H9 (cell line): ENCODE measurements around the gene PARD3. TPM values are rescaled to one million over a fixed set of nuclear protein-coding genes. Genes with fewer than 3 reads are reported as not detected.

Experiments
- DNase-seq: peaks from one replicate; pipeline ENCODE4 v3.0.0-alpha.2; 2017
- H2AFZ ChIP-seq: one replicate; pipeline ENCODE4 v1.6.1; 2013; ENCODE audit warnings: mild to moderate bottlenecking, low read length, control low read depth, moderate library complexity
- H2AK5ac ChIP-seq: 2 replicates; pipeline ENCODE4 v1.6.1; 2013; ENCODE audit warnings: low read length, control low read depth, mixed read lengths; ENCODE audit not compliant: insufficient read length
- H2BK120ac ChIP-seq: one replicate; pipeline ENCODE4 v1.6.1; 2013; ENCODE audit warnings: low read depth, mild to moderate bottlenecking, low read length, control low read depth, inconsistent platforms; ENCODE audit not compliant: poor library complexity, severe bottlenecking
- H2BK12ac ChIP-seq: 2 replicates; pipeline ENCODE4 v1.6.1; 2013; ENCODE audit warnings: low read length, control low read depth, mixed read lengths, low read depth; ENCODE audit not compliant: insufficient read length
- H2BK15ac ChIP-seq: 2 replicates; pipeline ENCODE4 v1.6.1; 2013; ENCODE audit warnings: low read depth, low read length, control low read depth
- H2BK20ac ChIP-seq: one replicate; pipeline ENCODE4 v1.6.1; 2013; ENCODE audit warnings: low read depth, mild to moderate bottlenecking, low read length, control low read depth, inconsistent platforms; ENCODE audit not compliant: poor library complexity, severe bottlenecking
- H2BK5ac ChIP-seq: 2 replicates; pipeline ENCODE4 v1.6.1; 2013; ENCODE audit warnings: low read length, control low read depth, mixed read lengths; ENCODE audit not compliant: insufficient read length
- H3K14ac ChIP-seq: 2 replicates; pipeline ENCODE4 v1.6.1; 2013; ENCODE audit warnings: low read length, control low read depth; ENCODE audit not compliant: insufficient read depth
- H3K18ac ChIP-seq: 2 replicates; pipeline ENCODE4 v1.6.1; 2013; ENCODE audit warnings: low read depth, mild to moderate bottlenecking, mixed read lengths, low read length, control low read depth; ENCODE audit not compliant: insufficient read length
- H3K23ac ChIP-seq: 2 replicates; pipeline ENCODE4 v1.6.1; 2013; ENCODE audit warnings: low read length, control low read depth, mixed read lengths, low read depth; ENCODE audit not compliant: insufficient read length
- H3K23me2 ChIP-seq: 2 replicates; pipeline ENCODE4 v1.6.1; 2013; ENCODE audit warnings: low read depth, mild to moderate bottlenecking, mixed read lengths, low read length, control low read depth; ENCODE audit not compliant: insufficient read length, poor library complexity, severe bottlenecking
- H3K27ac ChIP-seq: 2 replicates; pipeline ENCODE4 v1.5.1; 2013; ENCODE audit warnings: low read length, control low read depth, mixed read lengths, low read depth; ENCODE audit not compliant: insufficient read length
- H3K27me3 ChIP-seq: 2 replicates; pipeline ENCODE4 v1.6.1; 2013; ENCODE audit warnings: low read length, control low read depth, inconsistent platforms; ENCODE audit not compliant: insufficient read depth
- H3K4ac ChIP-seq: 2 replicates; pipeline ENCODE4 v1.6.1; 2013; ENCODE audit warnings: low read depth, mild to moderate bottlenecking, control low read depth, inconsistent platforms, low read length, moderate library complexity
- H3K4me1 ChIP-seq: 2 replicates; pipeline ENCODE4 v1.6.1; 2013; ENCODE audit warnings: low read length, control low read depth, inconsistent platforms; ENCODE audit not compliant: insufficient read depth
- H3K4me2 ChIP-seq: 2 replicates; pipeline ENCODE4 v1.6.1; 2013; ENCODE audit warnings: low read length, control low read depth, mixed read lengths; ENCODE audit not compliant: insufficient read length, insufficient read depth
- H3K56ac ChIP-seq: 2 replicates; pipeline ENCODE4 v1.6.1; 2013; ENCODE audit warnings: low read depth, mild to moderate bottlenecking, mixed read lengths, low read length, control low read depth; ENCODE audit not compliant: insufficient read length
- H3K79me1 ChIP-seq: 2 replicates; pipeline ENCODE4 v1.6.1; 2013; ENCODE audit warnings: low read depth, mild to moderate bottlenecking, moderate library complexity, low read length, control low read depth, inconsistent platforms; ENCODE audit not compliant: insufficient read depth, poor library complexity, severe bottlenecking
- H3K79me2 ChIP-seq: 2 replicates; pipeline ENCODE4 v1.6.1; 2013; ENCODE audit warnings: low read length, control low read depth, inconsistent platforms; ENCODE audit not compliant: insufficient read depth
- H3K9ac ChIP-seq: 2 replicates; pipeline ENCODE4 v1.6.1; 2013; ENCODE audit warnings: low read length, control low read depth, mixed read lengths; ENCODE audit not compliant: insufficient read length; ENCODE audit errors: extremely low read depth
- H3K9me3 ChIP-seq: one replicate; pipeline ENCODE4 v1.6.1; 2013; ENCODE audit warnings: low read depth, low read length, inconsistent platforms; ENCODE audit not compliant: control insufficient read depth
- H3T11ph ChIP-seq: one replicate; pipeline ENCODE4 v1.6.1; 2013; ENCODE audit warnings: mild to moderate bottlenecking, low read length, control low read depth, inconsistent platforms
- H4K20me1 ChIP-seq: one replicate; pipeline ENCODE4 v1.6.1; 2013; ENCODE audit not compliant: control insufficient read depth, insufficient read length, insufficient read depth
- H4K5ac ChIP-seq: 2 replicates; pipeline ENCODE4 v1.6.1; 2013; ENCODE audit warnings: low read depth, mild to moderate bottlenecking, mixed read lengths, low read length, control low read depth; ENCODE audit not compliant: insufficient read length
- H4K8ac ChIP-seq: replicated peaks from 2 replicates; pipeline ENCODE4 v1.6.1; 2013; ENCODE audit warnings: low read length, control low read depth, mixed read lengths, low read depth; ENCODE audit not compliant: insufficient read length
- H4K91ac ChIP-seq: 2 replicates; pipeline ENCODE4 v1.6.1; 2013; ENCODE audit warnings: low read depth, mild to moderate bottlenecking, moderate library complexity, mixed read lengths, low read length, control low read depth; ENCODE audit not compliant: insufficient read length
- H3K27ac Mint-ChIP-seq, 3 experiments: 2 replicates in 2 of 3; 3 replicates in 1 of 3; pipeline ENCODE4 v1.8.0; 2020 to 2021; ENCODE audit warnings: mixed read lengths in 3 of 3, mild to moderate bottlenecking in 1 of 3, moderate library complexity in 1 of 3
- H3K27me3 Mint-ChIP-seq: 2 replicates; pipeline ENCODE4 v1.8.0; 2021; ENCODE audit warnings: low read depth, mild to moderate bottlenecking, moderate library complexity, mixed read lengths
- H3K36me3 Mint-ChIP-seq, 3 experiments: 2 replicates in 2 of 3; 3 replicates in 1 of 3; pipeline ENCODE4 v1.8.0; 2020 to 2021; ENCODE audit warnings: low read depth in 3 of 3, mixed read lengths in 3 of 3; ENCODE audit not compliant: insufficient read depth in 1 of 3
- H3K4me1 Mint-ChIP-seq, 2 experiments: 2 replicates each; pipeline ENCODE4 v1.8.0; 2020; ENCODE audit warnings: mixed read lengths in 2 of 2
- H3K4me3 Mint-ChIP-seq, 2 experiments: 2 replicates in 1 of 2; 3 replicates in 1 of 2; pipeline ENCODE4 v1.8.0; 2020 to 2021; ENCODE audit warnings: mild to moderate bottlenecking in 2 of 2, mixed read lengths in 2 of 2, moderate library complexity in 1 of 2
- H3K9me3 Mint-ChIP-seq, 2 experiments: 2 replicates in 1 of 2; 3 replicates in 1 of 2; pipeline ENCODE4 v1.8.0; 2020; ENCODE audit warnings: mild to moderate bottlenecking in 2 of 2, mixed read lengths in 2 of 2, moderate library complexity in 1 of 2
- CTCF ChIP-seq: fragments of 200-600 bp; sonication (generic); conservative IDR thresholded peaks from 3 replicates; pipeline ENCODE4 v1.8.0; 2021; ENCODE audit warnings: antibody characterized with exemption, mild to moderate bottlenecking
- WGBS: extraction: QIAGEN DNeasy Blood & Tissue Kit; methylation state at CpG from one replicate; pipeline ENCODE4 v1.1.7; 2013; ENCODE audit warnings: missing lambda C conversion rate, low lambda C conversion rate, mixed read lengths; ENCODE audit not compliant: insufficient read length; ENCODE audit errors: extremely low coverage; 5-methylcytosine and 5-hydroxymethylcytosine counted together
- total RNA-seq: library from RNA; stranded (reverse); gene quantifications from 2 replicates; pipeline ENCODE4 v1.2.1, GENCODE V29; 2021

The PARD3 gene
- total RNA-seq, 1 experiment from 2014 or later, result 44.7 TPM

- H4K8ac ChIP-seq, result no peak overlapping the region
- H3K79me2 ChIP-seq, result no peaks in the 10 kb centered on the region
- TF ChIP-seq CTCF, result no peak
- no peak overlapping the region for H3K23ac ChIP-seq
- H3K9me3 Mint-ChIP-seq, result no peaks in the 10 kb centered on the region
- H3K4me2 ChIP-seq, result no peak overlapping the region
- H2AFZ ChIP-seq, result no peak overlapping the region
- no peak overlapping the region for H4K5ac ChIP-seq
- H2BK20ac ChIP-seq, result no peak overlapping the region
- no peaks in the 10 kb centered on the region for H3K36me3 Mint-ChIP-seq
- H3K9me3 ChIP-seq, result no peaks in the 10 kb centered on the region
- H3K4me3 Mint-ChIP-seq, result no peak overlapping the region
- no CpG with 5 or more reads among the region's 6 CpGs for WGBS
- H3K27me3 Mint-ChIP-seq, result no peaks in the 10 kb centered on the region
- no peak overlapping the region for H2AK5ac ChIP-seq
- H3K9ac ChIP-seq, result no peak overlapping the region
- no peak for DNase-seq
- no peak overlapping the region for H3K18ac ChIP-seq
- H4K20me1 ChIP-seq, result no peaks in the 10 kb centered on the region
- H2BK15ac ChIP-seq, result no peak overlapping the region
- no peak overlapping the region for H3K4ac ChIP-seq
- no peaks in the 10 kb centered on the region for H3K27me3 ChIP-seq
- H2BK12ac ChIP-seq, result no peak overlapping the region
- no peak overlapping the region for H2BK120ac ChIP-seq
- H4K91ac ChIP-seq, result no peak overlapping the region
- H3K14ac ChIP-seq, result no peak overlapping the region
- H2BK5ac ChIP-seq, result no peak overlapping the region
- H3K27ac ChIP-seq, result no peak overlapping the region
- H3K79me1 ChIP-seq, result no peaks in the 10 kb centered on the region
- no peaks in the 10 kb centered on the region for H3K23me2 ChIP-seq
- peaks cover 6% of the 10 kb centered on the region; the same call in 1 of the 2 replicates for H3K4me1 ChIP-seq
- no peak overlapping the region; a peak in 1 of 7 replicates for H3K27ac Mint-ChIP-seq
- peaks cover 21 to 24% of the 10 kb centered on the region in 2 experiments for H3K4me1 Mint-ChIP-seq
- H3K56ac ChIP-seq, result no peak overlapping the region
- H3T11ph ChIP-seq, result no peak overlapping the region
Measured at GRCh38 chr10:34291466-34292193, 523.5 kb downstream of the PARD3 start.
